ENCODE measurements around the gene TKTL1.
"Not testable (repeated sequence)": the region's sequence is repeated elsewhere in the genome, so short reads cannot be mapped to it uniquely, and the experiment has no call there.

Gene TKTL1

GRCh38 chrX:154295664-154296310 is at the start of gene TKTL1:
TKTL1 (plus strand) TSS chrX:154295795; CDS start chrX:154295860, 65 bp downstream.
- no peak within 1 kb of the TSS for H3K4me3 ChIP-seq (ENCODE audit: control insufficient read depth, low read depth, low read length)
- TF ChIP-seq CTCF (IDR thresholded peaks at IDR 0.05; ENCODE audit: control insufficient read depth, insufficient read depth, low read depth, low read length, missing control alignments): no peak
- no peak for DNase-seq (ENCODE audit: low read depth)

GRCh38 chrX:154247377-154248045 is 48.1 kb upstream of the TKTL1 start:
- not testable (repeated sequence) for H3K4me3 ChIP-seq (ENCODE audit: control insufficient read depth, low read depth, low read length); DNase-seq (ENCODE audit: low read depth)

- not testable (repeated sequence) for H3K4me3 ChIP-seq (ENCODE audit: control insufficient read depth, low read depth, low read length); DNase-seq (ENCODE audit: low read depth)
These were observed 47.5 kb upstream of the TKTL1 start for GRCh38 chrX:154248076-154248475.

- DNase-seq (ENCODE audit: low read depth); H3K4me3 ChIP-seq (ENCODE audit: control insufficient read depth, low read depth, low read length): not testable (repeated sequence)
These were observed 38.3 kb upstream of the TKTL1 start, which contains the start of gene OPN1MW3 for GRCh38 chrX:154257282-154257681. OPN1MW3 (plus strand) TSS chrX:154257582; CDS start chrX:154257620, 38 bp downstream.

GRCh38 chrX:154258711-154259110 is 36.9 kb upstream of the TKTL1 start:
- H3K4me3 ChIP-seq (ENCODE audit: control insufficient read depth, low read depth, low read length); DNase-seq (ENCODE audit: low read depth): not testable (repeated sequence)

GRCh38 chrX:154263072-154263471 is 32.5 kb upstream of the TKTL1 start:
- not testable (repeated sequence) for H3K4me3 ChIP-seq (ENCODE audit: control insufficient read depth, low read depth, low read length); DNase-seq (ENCODE audit: low read depth)

GRCh38 chrX:154269245-154269644 is 26.4 kb upstream of the TKTL1 start:
- H3K4me3 ChIP-seq (ENCODE audit: control insufficient read depth, low read depth, low read length); DNase-seq (ENCODE audit: low read depth): not testable (repeated sequence)

GRCh38 chrX:154284489-154285338 is 10.9 kb upstream of the TKTL1 start:
- not testable (repeated sequence) for H3K4me3 ChIP-seq (ENCODE audit: control insufficient read depth, low read depth, low read length); DNase-seq (ENCODE audit: low read depth)

- not testable (repeated sequence) for H3K4me3 ChIP-seq (ENCODE audit: control insufficient read depth, low read depth, low read length); DNase-seq (ENCODE audit: low read depth)
These were observed 9.2 kb upstream of the TKTL1 start for GRCh38 chrX:154286406-154286805.

- TF ChIP-seq CTCF (IDR thresholded peaks at IDR 0.05; ENCODE audit: control insufficient read depth, insufficient read depth, low read depth, low read length, missing control alignments): no peak
- DNase-seq (ENCODE audit: low read depth): no peak
These were observed 612 bp upstream of the TKTL1 start, which contains the start of gene TEX28 for GRCh38 chrX:154294791-154295574. TEX28 (minus strand) TSS chrX:154295124; CDS start chrX:154292117, 3,007 bp downstream.

More at GRCh38 chrX:154294791-154295574, 612 bp upstream of the TKTL1 start, which contains the start of gene TEX28:
- H3K4me3 ChIP-seq (ENCODE audit: control insufficient read depth, low read depth, low read length): no peak within 1 kb of the TSS
